Naive thymus-derived CD4-positive, alpha-beta T cell (primary cell): ENCODE results near the gene PRC1. TPM values are rescaled to one million over a fixed set of nuclear protein-coding genes. Genes with fewer than 3 reads are reported as not detected.

ENCODE experiments used
- ATAC-seq: fragments of 150-1000 bp; cut with Tn5 transposase; 2 replicates; pipeline ENCODE4 v1.10.0; 2021; ENCODE audit warnings: mild to moderate bottlenecking, moderate library complexity
- CTCF ChIA-PET: fragments of 350-600 bp; sonication (Branson Sonifier 250); formaldehyde crosslinking; loops from one replicate; lab custom pipeline; 2021; ENCODE audit warnings: antibody characterized with exemption; lab: Charles Lee
- POLR2A ChIA-PET: fragments of 350-600 bp; sonication (Branson Sonifier 250); formaldehyde crosslinking; loops from one replicate; lab custom pipeline; 2021; ENCODE audit warnings: antibody characterized with exemption, inconsistent platforms; lab: Charles Lee
- DNase-seq, 9 donors: peaks; one replicate each; pipeline versions ENCODE4 v3.0.0 to v3.0.0-alpha.2; 2020 to 2022; ENCODE audit warnings: mixed read lengths in 1 of 9
- H3K27ac ChIP-seq: one replicate; pipeline ENCODE4 v1.7.0; 2013; ENCODE audit warnings: mild to moderate bottlenecking, low read depth, low read length, moderate library complexity
- H3K27me3 ChIP-seq, 2 donors: one replicate each; pipeline ENCODE4 v1.7.0; 2013; ENCODE audit warnings: low read length in 2 of 2, mild to moderate bottlenecking in 2 of 2, moderate library complexity in 2 of 2; ENCODE audit not compliant: control insufficient read depth in 2 of 2, insufficient read depth in 2 of 2
- H3K36me3 ChIP-seq, 3 experiments: 1 replicate in 2 of 3; 2 replicates in 1 of 3; pipeline ENCODE4 v1.7.0; 2013; ENCODE audit warnings: low read length in 3 of 3, mild to moderate bottlenecking in 3 of 3, moderate library complexity in 1 of 3; ENCODE audit not compliant: insufficient read depth in 3 of 3, control insufficient read depth in 2 of 3
- H3K4me1 ChIP-seq, 2 donors: one replicate each; pipeline ENCODE4 v1.7.0; 2013; ENCODE audit warnings: low read length in 2 of 2, mild to moderate bottlenecking in 2 of 2, moderate library complexity in 1 of 2; ENCODE audit not compliant: control insufficient read depth in 2 of 2, insufficient read depth in 2 of 2
- H3K4me3 ChIP-seq: 2 replicates; pipeline ENCODE4 v1.7.0; 2013; ENCODE audit warnings: mild to moderate bottlenecking, low read length
- H3K9me3 ChIP-seq, 3 experiments: 1 replicate in 2 of 3; 2 replicates in 1 of 3; pipeline ENCODE4 v1.7.0; 2013; ENCODE audit warnings: low read length in 3 of 3; ENCODE audit not compliant: control insufficient read depth in 2 of 3
- H3K27ac Mint-ChIP-seq, 9 donors: one replicate each; pipeline ENCODE4 v1.8.0; 2020 to 2022; ENCODE audit warnings: mixed read lengths in 9 of 9, mild to moderate bottlenecking in 8 of 9, moderate library complexity in 5 of 9, inconsistent platforms in 2 of 9
- H3K27me3 Mint-ChIP-seq, 5 donors: one replicate each; pipeline ENCODE4 v1.8.0; 2021 to 2022; ENCODE audit warnings: mixed read lengths in 5 of 5, mild to moderate bottlenecking in 1 of 5
- H3K36me3 Mint-ChIP-seq, 5 donors: one replicate each; pipeline ENCODE4 v1.8.0; 2020 to 2022; ENCODE audit warnings: mixed read lengths in 5 of 5, mild to moderate bottlenecking in 3 of 5, inconsistent platforms in 1 of 5
- H3K4me1 Mint-ChIP-seq, 7 donors: one replicate each; pipeline ENCODE4 v1.8.0; 2020 to 2022; ENCODE audit warnings: mixed read lengths in 7 of 7, mild to moderate bottlenecking in 3 of 7, inconsistent platforms in 1 of 7
- H3K4me3 Mint-ChIP-seq, 10 donors: one replicate each; pipeline ENCODE4 v1.8.0; 2020 to 2022; ENCODE audit warnings: mild to moderate bottlenecking in 10 of 10, mixed read lengths in 10 of 10, moderate library complexity in 6 of 10, inconsistent platforms in 2 of 10
- H3K9me3 Mint-ChIP-seq, 11 donors: one replicate each; pipeline ENCODE4 v1.8.0; 2020 to 2022; ENCODE audit warnings: mixed read lengths in 11 of 11, mild to moderate bottlenecking in 4 of 11, inconsistent platforms in 1 of 11, moderate library complexity in 1 of 11
- intact Hi-C, 2 donors: fragments of 100-400 bp; cut with micrococcal nuclease; formaldehyde crosslinking; loops; one replicate each; pipeline ENCODE4 v1.15.1; 2023
- polyA plus RNA-seq, 2 donors: library from polyadenylated mRNA; unstranded; fragments of 300-500 nt; fragmentation: Illumina TruSeq; gene quantifications; one replicate each; pipeline ENCODE4 v1.2.3, GENCODE V29; 2021
- total RNA-seq, 6 experiments: library from RNA in 5 of 6; stranded (reverse) in 5 of 6; gene quantifications; 1 replicate in 5 of 6; 2 replicates in 1 of 6; pipeline ENCODE4 v1.2.3 and lab custom pipeline; 2021 to 2026

PRC1 gene
- total and polyA plus RNA-seq, 7 experiments from 2014 or later = 0.47 to 98.9 (median 4.4) TPM

DNA sequence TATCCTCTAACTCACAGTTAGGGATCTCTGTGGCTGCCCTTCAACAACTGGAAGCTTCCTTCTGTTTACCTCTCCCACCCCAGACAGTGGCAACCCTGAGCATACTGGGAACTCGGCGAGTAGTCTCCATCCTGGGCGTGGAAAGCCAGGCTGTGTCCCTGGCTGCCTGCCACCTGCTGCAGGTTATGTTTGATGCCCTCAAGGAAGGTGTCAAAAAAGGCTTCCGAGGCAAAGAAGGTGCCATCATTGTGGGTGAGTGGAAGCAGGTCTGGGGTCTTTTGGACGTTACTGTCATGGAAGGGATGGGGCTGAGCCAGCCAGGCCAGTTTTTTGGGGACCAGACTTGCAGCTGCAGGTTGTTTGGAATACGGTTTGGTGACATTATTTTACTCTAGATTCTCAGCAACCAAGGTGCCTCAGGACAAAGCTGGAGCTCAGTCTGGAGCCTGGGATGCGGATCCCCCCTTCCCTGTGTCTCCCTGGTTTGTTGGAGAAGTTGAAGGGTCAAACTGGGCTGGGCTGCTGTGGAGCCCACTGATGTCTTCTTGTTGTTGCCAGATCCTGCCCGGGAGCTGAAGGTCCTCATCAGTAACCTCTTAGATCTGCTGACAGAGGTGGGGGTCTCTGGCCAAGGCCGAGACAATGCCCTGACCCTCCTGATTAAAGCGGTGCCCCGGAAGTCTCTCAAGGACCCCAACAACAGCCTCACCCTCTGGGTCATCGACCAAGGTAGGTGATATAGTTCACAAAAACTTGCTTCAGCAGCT is 51.8 kb downstream of the PRC1 start:
- ATAC-seq = no peak
- ChIA-PET POLR2A (interaction anchor here (1.0 to 2.1 kb wide), 3 partner anchors 11 to 13 kb away, joined by 3 to 6 read pairs (median 4); partner anchors contain the start of gene RCCD1), CTCF (interaction anchor here (1.2 to 2.3 kb wide), 2 partner anchors 8 to 16 kb away, joined by 3 to 10 read pairs; partner anchors contain the start of gene UNC45A)
- H3K27ac Mint-ChIP-seq = peak overlapping the region in 1 of 9 donors; percentile 30
- no peaks in the 10 kb centered on the region for H3K27me3 Mint-ChIP-seq
- Histone ChIP-seq H3K27me3 (no peaks in the 10 kb centered on the region), H3K9me3 (no peaks in the 10 kb centered on the region), H3K27ac (no peak overlapping the region), H3K36me3 (peaks cover 25 to 83% (median 38%) of the 10 kb centered on the region in 3 experiments), H3K4me1 (no peaks in the 10 kb centered on the region), H3K4me3 (no peak overlapping the region)
- DNase-seq = no peak
- intact Hi-C loops = no loop called here
- H3K9me3 Mint-ChIP-seq = no peaks in the 10 kb centered on the region
- no peak overlapping the region for H3K4me3 Mint-ChIP-seq
- H3K36me3 Mint-ChIP-seq = peaks cover 0 to 45% (median 14%) of the 10 kb centered on the region in 5 donors
- no peaks in the 10 kb centered on the region for H3K4me1 Mint-ChIP-seq

- Histone ChIP-seq H3K9me3 (no peaks in the 10 kb centered on the region), H3K27ac (no peak overlapping the region), H3K27me3 (no peaks in the 10 kb centered on the region), H3K36me3 (peaks cover 25 to 68% (median 38%) of the 10 kb centered on the region in 3 experiments), H3K4me1 (peaks cover 5 to 6% of the 10 kb centered on the region in 2 donors), H3K4me3 (no peak overlapping the region)
- Mint-ChIP-seq H3K4me1 (peaks cover 6 to 10% (median 9%) of the 10 kb centered on the region in 7 donors), H3K27me3 (no peaks in the 10 kb centered on the region), H3K9me3 (no peaks in the 10 kb centered on the region), H3K27ac (no peak overlapping the region), H3K36me3 (peaks cover 0 to 46% (median 15%) of the 10 kb centered on the region in 5 donors), H3K4me3 (no peak overlapping the region)
- DNase-seq = no peak
- ChIA-PET POLR2A (interaction anchor here (0.6 to 2.1 kb wide), 4 partner anchors 12 to 1353 kb away, joined by 3 to 6 read pairs (median 4); partner anchors contain the start of gene RCCD1), CTCF (no interaction called here)
- ATAC-seq = no peak
- intact Hi-C loops = no loop called here
Measured at GRCh38 chr15:90941038-90941437, 53.3 kb downstream of the PRC1 start.

DNA sequence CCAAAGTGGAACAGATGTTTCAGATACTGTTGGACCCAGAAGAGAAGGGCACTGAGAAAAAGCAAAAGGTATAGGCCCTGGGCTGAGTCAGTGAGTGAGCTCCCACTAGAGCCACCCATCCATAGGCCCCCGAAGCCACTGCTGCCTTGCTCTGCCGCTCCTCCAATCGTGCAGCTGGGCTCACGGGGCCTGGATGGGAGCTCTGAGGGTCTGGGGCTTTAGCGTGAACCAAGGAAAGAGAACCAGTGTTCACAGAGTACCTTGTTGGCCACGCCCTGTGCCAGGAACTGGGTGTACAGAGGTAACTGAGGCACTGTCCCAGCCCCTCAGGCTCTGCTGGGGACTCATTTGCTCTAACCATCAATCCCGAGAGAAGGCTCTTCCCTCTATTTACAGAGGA is 54.6 kb downstream of the PRC1 start:
- no peak overlapping the region for H3K27ac ChIP-seq
- ATAC-seq (no peak), DNase-seq (no peak)
- ChIA-PET CTCF (no interaction called here), POLR2A (interaction anchor here (1.1 to 1.3 kb wide), 2 partner anchors 10 to 14 kb away, joined by 3 to 4 read pairs; partner anchors contain the start of gene RCCD1)
- H3K4me1 ChIP-seq = peaks cover 10 to 11% of the 10 kb centered on the region in 2 donors
- peaks cover 25 to 59% (median 38%) of the 10 kb centered on the region in 3 experiments for H3K36me3 ChIP-seq
- intact Hi-C loops = loop anchor here in 1 of 2 donors (10.0 kb wide), 4 partner anchors 105 to 1605 kb away; partner anchors contain the start of genes POLG and SLCO3A1
- Mint-ChIP-seq H3K27me3 (no peaks in the 10 kb centered on the region), H3K27ac (no peak overlapping the region), H3K36me3 (peaks cover 0 to 43% (median 14%) of the 10 kb centered on the region in 5 donors), H3K4me1 (peaks cover 9 to 16% (median 13%) of the 10 kb centered on the region in 7 donors), H3K4me3 (no peak overlapping the region), H3K9me3 (no peaks in the 10 kb centered on the region)
- no peak overlapping the region for H3K4me3 ChIP-seq
- H3K27me3 ChIP-seq = no peaks in the 10 kb centered on the region
- H3K9me3 ChIP-seq = no peaks in the 10 kb centered on the region

- Mint-ChIP-seq H3K4me3 (no peak overlapping the region), H3K27me3 (no peaks in the 10 kb centered on the region), H3K4me1 (peaks cover 18 to 29% (median 22%) of the 10 kb centered on the region in 7 donors), H3K36me3 (peaks cover 0 to 38% (median 13%) of the 10 kb centered on the region in 5 donors), H3K27ac (no peak overlapping the region), H3K9me3 (no peaks in the 10 kb centered on the region)
- DNase-seq (no peak), ATAC-seq (no peak)
- POLR2A ChIA-PET = interaction anchor here (1.0 to 1.2 kb wide), 2 partner anchors 16 to 17 kb away, joined by 3 read pairs; partner anchors contain the start of gene RCCD1
- H3K27ac ChIP-seq = no peak overlapping the region
- no peaks in the 10 kb centered on the region for H3K27me3 ChIP-seq
- H3K4me1 ChIP-seq = peaks cover 20 to 24% of the 10 kb centered on the region in 2 donors
- CTCF ChIA-PET = interaction anchor here (0.9 to 10.2 kb wide), 3 partner anchors 19 to 386 kb away, joined by 3 to 150 read pairs (median 4); partner anchors contain the start of gene MAN2A2
- H3K4me3 ChIP-seq = no peak overlapping the region
- H3K36me3 ChIP-seq = peaks cover 20 to 44% (median 34%) of the 10 kb centered on the region in 3 experiments
- H3K9me3 ChIP-seq = no peaks in the 10 kb centered on the region
- intact Hi-C loops = loop anchor here in 1 of 2 donors (10.0 kb wide), 4 partner anchors 103 to 1603 kb away; partner anchors contain the start of genes POLG and SLCO3A1
Measured at GRCh38 chr15:90938261-90938660, 56.1 kb downstream of the PRC1 start.

DNA sequence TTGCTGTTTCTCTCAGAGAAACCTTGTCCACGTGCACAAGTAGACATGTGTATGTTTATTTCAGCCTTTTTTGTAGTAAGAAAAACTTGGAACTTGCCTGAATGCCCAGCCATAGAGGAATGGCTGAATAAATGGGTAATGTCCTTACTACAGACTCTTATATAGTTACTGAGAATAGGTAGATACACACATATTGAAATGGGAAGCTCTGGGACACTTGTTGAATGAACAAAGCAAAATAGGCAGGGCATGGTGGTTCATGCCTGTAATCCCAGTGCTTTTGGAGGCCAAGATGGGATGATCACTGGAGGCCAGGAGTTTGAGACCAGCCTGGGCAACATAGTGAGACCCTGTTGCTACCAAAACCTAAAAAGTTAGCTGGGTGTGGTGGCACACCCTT is 57.5 kb downstream of the PRC1 start:
- ATAC-seq (no peak), DNase-seq (no peak)
- POLR2A ChIA-PET = interaction anchor here (8.3 to 9.3 kb wide), 2 partner anchors 19 to 34 kb away, joined by 119 to 213 read pairs; partner anchors contain the start of genes MAN2A2 and RCCD1
- Mint-ChIP-seq H3K4me3 (peak overlapping the region; percentile 78 to 96 (median 90)), H3K9me3 (peaks cover 0 to 1% (median 0%) of the 10 kb centered on the region in 11 donors), H3K27me3 (no peaks in the 10 kb centered on the region), H3K36me3 (peaks cover 0 to 26% (median 13%) of the 10 kb centered on the region in 5 donors), H3K27ac (peak overlapping the region in 5 of 9 donors; percentile 2 to 88 (median 42)), H3K4me1 (peaks cover 23 to 39% (median 28%) of the 10 kb centered on the region in 7 donors)
- H3K36me3 ChIP-seq = peaks cover 13 to 30% (median 20%) of the 10 kb centered on the region in 3 experiments
- H3K4me1 ChIP-seq = peaks cover 20 to 32% of the 10 kb centered on the region in 2 donors
- H3K27me3 ChIP-seq = no peaks in the 10 kb centered on the region
- no peak overlapping the region for H3K27ac ChIP-seq
- intact Hi-C loops = loop anchor here in 1 of 2 donors (10.0 kb wide), 4 partner anchors 102 to 1602 kb away; partner anchors contain the start of genes POLG and SLCO3A1
- no peak overlapping the region for H3K4me3 ChIP-seq
- no peaks in the 10 kb centered on the region for H3K9me3 ChIP-seq
- CTCF ChIA-PET = interaction anchor here (0.7 to 10.2 kb wide), 2 partner anchors 34 to 214 kb away, joined by 5 to 150 read pairs; partner anchors contain the start of gene MAN2A2
